Mucosa of gallbladder (tissue), 1 donor: ENCODE measurements around the gene KRTAP5-4. TPM values are rescaled to one million over a fixed set of nuclear protein-coding genes. Genes with fewer than 3 reads are reported as not detected.
A peak's percentile ranks its signal among the peaks of the same experiment; 100 is the strongest.
"Not testable (repeated sequence)": the region's sequence is repeated elsewhere in the genome, so short reads cannot be mapped to it uniquely, and the experiment has no call there.

ENCODE experiments used
- DNase-seq: peaks from one replicate; pipeline ENCODE4 v3.0.0-alpha.2; 2020; ENCODE audit warnings: low spot score
- total RNA-seq: library from RNA; stranded (reverse); gene quantifications from one replicate; pipeline ENCODE4 v1.2.1, GENCODE V29; 2021
- donor health status: DM: no; HTN: no; CAD: no.

Gene KRTAP5-4
- total RNA-seq, 1 donor from 2014 or later, result not detected

GRCh38 chr11:1637628-1638027, 15.7 kb upstream of the KRTAP5-4 start:
- no peak for DNase-seq

- DNase-seq, result no peak
Measured at GRCh38 chr11:1636291-1636950, 14.5 kb upstream of the KRTAP5-4 start.

DNA sequence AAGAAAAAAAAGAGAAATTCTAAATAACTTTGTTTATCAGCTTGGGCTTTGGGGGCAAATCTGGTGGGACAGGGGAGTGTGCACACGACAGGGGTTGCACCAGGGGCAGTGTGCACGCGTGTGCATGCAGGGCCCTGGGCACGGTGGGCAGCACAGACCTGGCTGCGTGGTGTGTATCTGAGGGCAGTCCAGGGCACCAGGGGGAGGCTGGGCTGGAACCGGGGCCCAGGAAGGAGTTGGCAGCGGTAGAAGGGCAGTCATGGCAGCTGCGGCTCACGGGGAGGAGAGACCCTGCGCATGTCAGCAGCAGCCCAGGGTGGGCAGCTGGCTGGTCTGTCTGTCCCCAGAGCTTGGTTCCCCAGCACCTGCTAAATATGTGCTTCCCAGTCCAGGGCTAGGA, 11.9 kb upstream of the KRTAP5-4 start:
- DNase-seq, result no peak

- no peak for DNase-seq
Measured at GRCh38 chr11:1632053-1632714, 10.2 kb upstream of the KRTAP5-4 start.

DNA sequence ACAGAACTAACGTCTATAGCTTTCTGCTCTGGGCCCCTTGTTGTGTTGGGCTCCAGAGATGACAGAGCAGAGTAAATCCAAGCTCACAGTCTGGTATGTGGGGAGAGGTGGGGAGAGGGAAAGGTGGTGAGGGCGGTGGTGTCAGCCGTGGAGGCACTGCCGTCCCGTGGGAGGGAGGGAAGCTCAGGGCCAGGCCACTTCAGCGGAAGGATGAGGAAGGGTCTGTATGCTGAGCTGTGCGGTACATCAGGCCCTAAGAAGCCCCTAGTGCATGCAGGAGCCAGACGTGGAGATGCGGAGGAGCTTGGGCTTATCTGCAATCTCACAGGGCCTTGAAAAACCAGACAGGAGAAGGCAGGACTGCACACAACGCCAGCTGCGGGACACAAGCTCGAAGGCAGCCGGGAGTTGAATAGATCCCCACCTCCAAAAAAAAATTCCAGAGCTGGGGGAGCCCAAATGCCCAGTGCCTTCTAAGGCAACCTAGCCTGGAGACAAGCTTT, 9.2 kb upstream of the KRTAP5-4 start:
- DNase-seq, result no peak

- DNase-seq, result no peak
Measured at GRCh38 chr11:1630271-1630670, 8.3 kb upstream of the KRTAP5-4 start.

DNA sequence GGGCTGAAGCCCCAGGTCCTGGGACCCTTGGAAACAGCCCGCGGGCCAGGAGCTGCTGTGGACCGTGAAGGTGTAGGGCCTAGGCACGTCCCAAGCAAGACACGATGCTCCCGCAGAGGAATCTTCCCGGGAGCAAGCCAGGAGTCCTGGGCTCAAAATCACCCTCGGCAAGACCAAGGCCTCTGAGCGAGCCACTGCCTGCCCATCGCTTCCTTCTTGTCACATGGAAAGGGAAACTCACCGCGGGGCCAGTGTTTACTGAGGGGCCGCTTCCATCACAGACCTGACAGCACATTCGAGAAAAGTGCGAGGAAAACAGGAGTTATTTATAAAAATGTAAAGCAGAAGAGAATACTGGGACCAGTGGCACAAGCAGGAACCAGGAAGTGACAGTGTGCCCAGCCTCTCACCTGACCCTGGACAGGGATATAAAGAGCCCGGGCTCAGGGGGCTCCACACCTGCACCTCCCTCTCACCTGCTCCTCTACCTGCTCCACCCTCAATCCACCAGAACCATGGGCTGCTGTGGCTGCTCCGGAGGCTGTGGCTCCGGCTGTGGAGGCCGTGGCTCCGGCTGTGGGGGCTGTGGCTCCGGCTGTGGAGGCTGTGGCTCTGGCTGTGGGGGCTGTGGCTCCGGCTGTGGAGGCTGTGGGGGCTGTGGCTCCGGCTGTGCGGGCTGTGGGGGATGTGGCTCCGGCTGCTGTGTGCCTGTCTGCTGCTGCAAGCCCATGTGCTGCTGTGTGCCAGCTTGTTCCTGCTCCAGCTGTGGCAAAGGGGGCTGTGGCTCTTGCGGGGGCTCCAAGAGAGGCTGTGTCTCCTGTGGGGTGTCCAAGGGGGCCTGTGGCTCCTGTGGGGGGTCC, 7.6 kb upstream of the KRTAP5-4 start, which contains the start of gene KRTAP5-5:
KRTAP5-5 (plus strand) TSS at position 450 of the 860 bp plus-strand sequence; CDS start at position 516, 66 bp downstream.
- no peak for DNase-seq

DNA sequence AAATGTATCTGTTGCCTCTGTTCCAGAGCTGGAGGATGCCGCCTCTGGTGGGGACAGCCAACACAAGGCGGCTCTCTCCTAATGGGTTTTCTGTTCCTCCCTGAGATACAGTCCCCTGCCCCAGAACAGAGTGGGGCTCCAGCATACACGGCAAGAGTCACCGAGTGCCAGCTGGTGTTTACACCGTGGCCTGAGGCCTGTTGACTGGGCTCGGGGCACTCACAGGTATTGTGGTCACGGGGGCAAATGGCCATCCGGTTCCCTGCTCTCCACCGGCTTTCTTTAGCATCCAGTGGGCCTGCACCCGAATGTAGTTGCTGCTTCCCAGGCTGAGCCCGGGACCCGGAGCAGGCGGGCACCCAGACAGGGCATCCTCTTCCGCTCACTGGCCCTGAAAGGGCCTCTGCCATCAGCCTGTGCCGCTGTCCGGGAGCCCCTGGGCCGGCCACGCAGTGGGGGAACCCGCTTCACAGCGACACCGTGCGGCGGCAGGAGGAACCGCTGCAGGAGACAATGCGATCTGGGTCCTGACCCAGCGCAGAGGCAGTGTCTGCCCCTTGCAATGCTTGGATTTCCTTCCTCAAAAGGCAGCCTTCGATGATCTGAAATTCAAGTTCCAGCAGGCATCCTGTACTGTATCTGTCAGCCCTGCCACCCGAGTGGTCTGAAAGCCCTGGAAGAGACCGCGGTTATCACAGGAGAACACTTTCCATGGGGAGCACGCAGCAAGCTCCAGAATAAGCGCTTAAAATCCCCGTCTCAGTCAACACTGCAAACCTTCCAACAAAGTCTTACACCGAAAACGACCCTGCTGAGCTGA, 6.8 kb upstream of the KRTAP5-4 start:
- peak; percentile 60 for DNase-seq

DNA sequence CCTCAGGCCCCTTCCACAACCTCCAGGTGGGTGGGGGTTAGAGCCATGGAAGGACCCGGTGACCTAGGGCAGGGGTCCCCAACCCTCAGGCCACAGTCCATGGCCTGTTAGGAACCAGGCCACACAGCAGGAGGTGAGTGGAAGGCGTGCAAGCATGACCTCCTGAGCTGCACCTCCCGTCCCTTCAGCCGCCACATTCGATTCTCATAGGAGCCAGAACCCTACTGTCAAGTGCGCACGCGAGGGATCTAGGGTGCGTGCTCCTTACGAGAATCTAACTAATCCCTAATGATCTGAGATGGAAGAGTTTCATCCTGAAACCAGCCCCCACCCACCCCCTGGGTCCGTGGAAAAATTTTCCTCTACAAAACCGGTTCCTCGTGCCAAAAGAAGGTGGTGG, 3.6 kb upstream of the KRTAP5-4 start:
- DNase-seq, result no peak

GRCh38 chr11:1624621-1625020, 2.7 kb upstream of the KRTAP5-4 start:
- no peak for DNase-seq

GRCh38 chr11:1623716-1624115, 1.8 kb upstream of the KRTAP5-4 start:
- DNase-seq, result no peak

DNA sequence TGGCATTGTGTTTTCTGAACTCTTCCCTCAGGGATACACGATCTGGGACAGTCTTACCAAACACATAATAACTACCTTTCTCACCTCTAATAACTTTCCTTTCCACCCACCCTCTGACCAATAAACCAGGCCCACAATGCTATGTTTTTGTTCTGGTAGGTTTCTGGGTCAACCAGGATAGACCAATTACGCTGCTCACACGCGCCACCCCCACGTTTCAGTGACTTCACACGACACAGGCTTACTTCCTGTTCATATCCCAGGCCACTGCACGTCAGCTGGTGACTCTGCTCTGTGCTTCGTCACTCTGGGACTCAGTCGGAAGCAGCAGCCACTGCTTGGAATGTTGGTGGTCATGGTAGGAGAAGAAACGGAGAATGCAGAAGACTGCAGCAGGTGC, 2.5 kb downstream of the KRTAP5-4 start:
- DNase-seq, result no peak

GRCh38 chr11:1618231-1618630, 3.7 kb downstream of the KRTAP5-4 start:
- DNase-seq, result no peak

DNA sequence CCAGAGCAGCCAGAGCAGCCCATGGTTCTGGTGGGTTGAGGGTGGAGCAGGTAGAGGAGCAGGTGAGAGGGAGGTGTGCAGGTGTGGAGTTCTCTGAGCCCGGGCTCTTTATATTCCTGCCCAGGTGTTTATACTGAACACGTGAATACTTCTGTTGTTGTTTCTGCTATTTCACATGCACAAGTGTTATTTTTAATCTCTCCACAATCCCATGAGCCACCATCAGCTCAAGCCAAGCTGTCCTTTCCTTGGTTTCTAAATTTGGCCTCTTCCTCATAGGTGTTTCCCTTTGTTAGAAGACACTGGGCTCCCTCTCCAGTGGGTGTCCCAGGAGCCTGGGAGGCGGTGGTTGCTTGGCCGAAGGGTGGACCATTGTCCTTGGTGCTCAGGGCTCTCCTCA, 13.6 kb downstream of the KRTAP5-4 start, which contains the start of gene KRTAP5-3:
KRTAP5-3 (minus strand) TSS at position 101 of the 400 bp plus-strand sequence; CDS start at position 23, 78 bp downstream.
- no peak for DNase-seq

- DNase-seq, result not testable (repeated sequence)
Measured at GRCh38 chr11:1607901-1608300, 14.0 kb downstream of the KRTAP5-4 start.

GRCh38 chr11:1607156-1607845, 14.6 kb downstream of the KRTAP5-4 start:
- not testable (repeated sequence) for DNase-seq

DNA sequence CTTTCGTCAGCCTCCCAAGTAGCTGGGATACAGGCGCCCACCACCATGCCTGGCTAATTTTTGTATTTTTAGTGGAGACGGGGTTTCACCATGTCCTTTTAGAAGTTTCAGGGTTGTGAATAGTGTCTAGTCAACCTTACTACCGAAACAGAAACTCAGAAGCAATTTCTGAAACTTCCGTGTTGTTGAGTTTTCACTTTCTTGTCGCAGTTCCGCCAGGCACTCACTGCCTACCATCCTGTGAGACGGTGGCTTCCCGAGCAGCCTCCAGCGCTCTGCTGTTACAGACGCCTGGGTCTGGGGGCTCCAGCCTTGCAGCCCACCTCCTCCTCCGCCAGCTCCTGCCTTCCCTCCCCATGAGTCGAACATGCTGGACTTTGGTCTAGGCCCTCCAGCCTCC, 16.0 kb downstream of the KRTAP5-4 start:
- DNase-seq, result not testable (repeated sequence)

DNA sequence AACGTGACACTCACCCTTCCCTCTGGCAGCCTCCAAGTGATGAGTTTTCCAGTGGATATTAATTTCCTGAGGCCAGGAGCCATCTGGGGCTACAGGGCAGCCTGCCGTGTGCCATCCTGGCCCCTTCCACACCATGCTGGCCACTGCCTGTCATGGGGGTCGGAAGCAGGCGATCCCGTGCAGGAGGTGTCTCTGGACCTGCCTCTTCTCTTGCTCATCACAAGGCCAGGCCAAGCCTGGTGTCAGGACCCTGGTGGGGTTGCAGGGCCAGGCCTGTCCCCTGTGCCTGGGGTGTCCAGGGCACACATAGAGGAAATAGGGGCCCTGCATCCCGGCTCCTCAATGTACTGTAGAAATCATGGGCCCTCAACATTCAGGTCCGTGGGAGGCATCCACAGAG, 17.2 kb downstream of the KRTAP5-4 start:
- DNase-seq, result no peak

- no peak for DNase-seq
Measured at GRCh38 chr11:1604181-1604580, 17.8 kb downstream of the KRTAP5-4 start.

- no peak for DNase-seq
Measured at GRCh38 chr11:1603629-1604028, 18.3 kb downstream of the KRTAP5-4 start.

DNA sequence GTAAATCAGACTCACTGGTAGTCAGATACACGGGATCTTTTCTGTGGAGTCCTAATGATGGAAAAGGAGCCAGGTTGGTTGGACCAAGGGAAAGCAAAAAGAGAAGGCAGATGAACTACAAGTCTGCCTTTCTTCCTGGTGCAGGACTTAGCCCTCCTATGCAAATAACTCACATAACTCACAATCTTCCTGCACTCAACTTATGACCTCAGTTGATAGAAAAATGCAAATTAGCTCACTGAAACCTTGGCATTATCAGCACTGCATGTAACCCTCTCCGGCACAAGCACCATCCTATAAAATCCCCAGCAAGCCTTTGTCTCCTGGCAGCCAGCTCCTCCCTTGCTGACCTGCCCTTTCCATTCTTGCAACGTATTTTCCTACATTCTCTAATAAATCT, 20.3 kb downstream of the KRTAP5-4 start:
- DNase-seq, result not testable (repeated sequence)
